Inflammatory macrophage (primary cell): Measurements from ENCODE around the gene CACNG4.

Source experiments
- DNase-seq, 2 donors: peaks; one replicate each; pipeline ENCODE4 v3.0.0-alpha.2; 2020 to 2022

Gene CACNG4

GRCh38 chr17:67066717-67067116 is 102.2 kb downstream of the CACNG4 start:
- no peak for DNase-seq

- no peak for DNase-seq
Measured at GRCh38 chr17:67067571-67068482, 103.3 kb downstream of the CACNG4 start.

- DNase-seq: no peak
Measured at GRCh38 chr17:67068999-67069398, 104.5 kb downstream of the CACNG4 start.

- no peak for DNase-seq
Measured at GRCh38 chr17:67069603-67070136, 105.2 kb downstream of the CACNG4 start.

- DNase-seq: no peak
Measured at GRCh38 chr17:67071595-67071994, 107.1 kb downstream of the CACNG4 start.

- DNase-seq: no peak
Measured at GRCh38 chr17:67072885-67073284, 108.4 kb downstream of the CACNG4 start.

GRCh38 chr17:67074781-67075180 is 110.3 kb downstream of the CACNG4 start:
- DNase-seq: no peak

- DNase-seq: no peak
Measured at GRCh38 chr17:67076290-67076689, 111.8 kb downstream of the CACNG4 start.

GRCh38 chr17:67078292-67078691 is 113.8 kb downstream of the CACNG4 start:
- no peak for DNase-seq

GRCh38 chr17:67079491-67079890 is 115.0 kb downstream of the CACNG4 start:
- DNase-seq: no peak

- no peak for DNase-seq
Measured at GRCh38 chr17:67080804-67081203, 116.3 kb downstream of the CACNG4 start.

- no peak for DNase-seq
Measured at GRCh38 chr17:67082107-67082506, 117.6 kb downstream of the CACNG4 start.
